GM12878 (cell line): ENCODE data around the gene VCP.

ENCODE experiments used
- BHLHE40 ChIP-seq, 2 experiments: fragments of 450-650 bp in 1 of 2; IDR thresholded peaks; 2 replicates each; pipeline ENCODE4 v1.6.1; 2011 to 2017; ENCODE audit warnings: low read depth in 2 of 2, borderline replicate concordance in 1 of 2, improper control_type of control experiment in 1 of 2, low read length in 1 of 2, mild to moderate bottlenecking in 1 of 2
- KDM1A ChIP-seq: fragments of 200-600 bp; sonication (generic); IDR thresholded peaks from 2 replicates; pipeline ENCODE4 v1.6.1; 2016; ENCODE audit warnings: borderline replicate concordance
- POLR2A ChIP-seq: IDR thresholded peaks from 2 replicates; pipeline ENCODE4 v1.6.1; 2011; ENCODE audit warnings: low read depth, mild to moderate bottlenecking, low read length

DNA sequence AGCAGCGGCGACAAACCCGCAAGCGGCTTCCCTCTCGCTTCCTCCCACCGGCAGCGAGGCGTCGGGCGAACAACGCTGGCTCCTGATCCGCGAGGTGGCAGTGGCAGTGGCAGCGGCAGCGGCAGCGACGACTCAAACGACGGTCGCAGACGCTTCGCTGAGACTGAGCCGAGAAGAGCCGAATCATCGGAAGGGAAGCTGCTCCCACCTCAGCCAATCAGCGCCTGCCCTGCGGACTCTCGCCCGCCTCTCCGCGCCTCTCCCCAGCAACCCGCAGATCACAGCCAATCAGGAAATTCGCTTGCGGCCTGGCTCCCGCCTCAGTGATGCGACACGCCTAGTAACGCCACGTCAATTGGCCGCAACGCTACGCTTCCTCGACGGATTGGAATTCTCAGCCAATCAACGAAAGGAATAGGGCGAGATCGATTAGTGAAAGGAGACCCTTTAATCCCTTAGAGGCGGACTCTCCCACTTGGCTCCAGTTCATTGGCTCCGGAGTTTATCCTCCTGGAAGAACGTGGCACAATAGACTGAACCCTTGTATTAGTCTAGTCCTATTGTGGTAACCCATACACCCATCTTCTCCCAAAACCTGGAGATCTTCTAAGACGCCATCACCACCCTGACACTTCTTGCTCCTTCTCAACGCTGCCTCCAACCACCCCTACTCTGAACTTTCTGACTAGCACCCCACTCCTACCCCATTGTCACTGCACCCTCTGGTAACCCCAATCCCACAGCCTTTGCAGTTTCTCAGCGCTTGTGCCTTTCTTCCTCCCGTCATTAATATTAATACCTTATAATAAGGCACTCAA, at the start of gene VCP:
- TF ChIP-seq BHLHE40 (IDR thresholded peaks at IDR 0.05; ENCODE audit: borderline replicate concordance in 1 of 2, low read depth in 2 of 2, low read length in 1 of 2), result peak; percentile 89 to 91
- TF ChIP-seq KDM1A, result no peak
- TF ChIP-seq POLR2A, result peak; percentile 98
